ENCODE measurements around the gene SOS2.

The SOS2 gene

GRCh38 chr14:50088731-50089130 is 142.6 kb downstream of the SOS2 start:
- no peak overlapping the region for H3K27ac ChIP-seq
- ChIA-PET CTCF (interaction anchor here (0.6 to 0.8 kb wide), 2 partner anchors 227 to 784 kb away, joined by 3 read pairs; no protein-coding TSS in a partner anchor), POLR2A (ENCODE audit: low non-redundant PET) (no interaction called here)
- TF ChIP-seq CTCF (conservative IDR thresholded peaks at IDR 0.05; ENCODE audit: low read depth), result no peak
- no peak for DNase-seq (ENCODE audit: low spot score)

GRCh38 chr14:50088117-50088515 is 143.3 kb downstream of the SOS2 start:
- no peak for TF ChIP-seq CTCF (conservative IDR thresholded peaks at IDR 0.05; ENCODE audit: low read depth)
- no peak for DNase-seq (ENCODE audit: low spot score)
- ChIA-PET POLR2A (ENCODE audit: low non-redundant PET) (no interaction called here), CTCF (interaction anchor here (0.6 to 0.8 kb wide), 2 partner anchors 226 to 783 kb away, joined by 3 read pairs; no protein-coding TSS in a partner anchor)
- H3K27ac ChIP-seq, result no peak overlapping the region

GRCh38 chr14:50087341-50088116 is 143.8 kb downstream of the SOS2 start:
- POLR2A ChIA-PET (ENCODE audit: low non-redundant PET), result no interaction called here
- no peak for TF ChIP-seq CTCF (conservative IDR thresholded peaks at IDR 0.05; ENCODE audit: low read depth)
- H3K27ac ChIP-seq, result no peak overlapping the region
- CTCF ChIA-PET, result interaction anchor here (0.8 kb wide), 1 partner anchor 225 kb away, joined by 3 read pairs; no protein-coding TSS in a partner anchor
- DNase-seq (ENCODE audit: low spot score), result no peak

GRCh38 chr14:50086321-50086711 is 145.1 kb downstream of the SOS2 start:
- CTCF ChIA-PET, result interaction anchor here (0.7 to 2.1 kb wide), 2 partner anchors 106 to 224 kb away, joined by 3 to 7 read pairs; no protein-coding TSS in a partner anchor

GRCh38 chr14:50085570-50086320 is 145.6 kb downstream of the SOS2 start:
- TF ChIP-seq CTCF (conservative IDR thresholded peaks at IDR 0.05; ENCODE audit: low read depth), result no peak
- ChIA-PET CTCF (interaction anchor here (0.6 to 2.1 kb wide), 2 partner anchors 25 to 223 kb away, joined by 3 to 7 read pairs; no protein-coding TSS in a partner anchor), POLR2A (ENCODE audit: low non-redundant PET) (no interaction called here)
- no peak for DNase-seq (ENCODE audit: low spot score)
- no peak overlapping the region for H3K27ac ChIP-seq

More at GRCh38 chr14:50086321-50086711, 145.1 kb downstream of the SOS2 start:
- TF ChIP-seq CTCF (conservative IDR thresholded peaks at IDR 0.05; ENCODE audit: low read depth), result no peak
- DNase-seq (ENCODE audit: low spot score), result no peak
- POLR2A ChIA-PET (ENCODE audit: low non-redundant PET), result no interaction called here
- H3K27ac ChIP-seq, result no peak overlapping the region

- H3K27ac ChIP-seq, result no peak overlapping the region
- POLR2A ChIA-PET (ENCODE audit: low non-redundant PET), result no interaction called here
- CTCF ChIA-PET, result interaction anchor here (2.1 kb wide), 1 partner anchor 222 kb away, joined by 7 read pairs; no protein-coding TSS in a partner anchor
- TF ChIP-seq CTCF (conservative IDR thresholded peaks at IDR 0.05; ENCODE audit: low read depth), result no peak
- DNase-seq (ENCODE audit: low spot score), result no peak
Measured at GRCh38 chr14:50084666-50085065, 146.7 kb downstream of the SOS2 start.

All from RWPE1 (cell line).